Gastrocnemius medialis (tissue), 4 donors: Measurements from ENCODE around the gene EXPH5. TPM values are rescaled to one million over a fixed set of nuclear protein-coding genes. Genes with fewer than 3 reads are reported as not detected.
A peak's percentile ranks its signal among the peaks of the same experiment; 100 is the strongest.

Experiments
- ATAC-seq, 2 donors: fragments of 150-250 bp; one replicate each; pipeline ENCODE4 v1.9.1; 2016
- DNase-seq, 2 donors: peaks; one replicate each; pipeline ENCODE4 v3.0.0-alpha.2; 2019
- H3K27ac ChIP-seq, 4 donors: fragments of 200-600 bp; sonication (generic); 1 replicate in 1 of 4; 2 replicates in 3 of 4; pipeline ENCODE4 v1.5.1; 2016 to 2018; ENCODE audit warnings: mild to moderate bottlenecking in 2 of 4, moderate library complexity in 1 of 4
- H3K27me3 ChIP-seq, 3 donors: fragments of 200-600 bp; sonication (generic) in 2 of 3; 1 replicate in 1 of 3; 2 replicates in 2 of 3; pipeline versions ENCODE4 v1.5.1 to v1.6.0; 2016 to 2019; ENCODE audit warnings: mild to moderate bottlenecking in 1 of 3, moderate library complexity in 1 of 3
- H3K36me3 ChIP-seq, 2 donors: fragments of 200-600 bp; sonication (generic) in 1 of 2; one replicate each; pipeline ENCODE4 v1.5.1; 2017 to 2018
- H3K4me1 ChIP-seq, 2 donors: fragments of 200-600 bp; sonication (generic) in 1 of 2; one replicate each; pipeline ENCODE4 v1.5.1; 2016 to 2017; ENCODE audit warnings: mild to moderate bottlenecking in 2 of 2
- H3K4me3 ChIP-seq, 4 donors: fragments of 200-600 bp; sonication (generic) in 3 of 4; 1 replicate in 1 of 4; 2 replicates in 3 of 4; pipeline ENCODE4 v1.5.1; 2016 to 2019; ENCODE audit warnings: mild to moderate bottlenecking in 2 of 4
- H3K9me3 ChIP-seq, 3 donors: fragments of 200-600 bp; sonication (generic) in 2 of 3; 1 replicate in 1 of 3; 2 replicates in 2 of 3; pipeline ENCODE4 v1.5.1; 2016 to 2019
- POLR2A ChIP-seq, 2 donors: fragments of 450-650 bp; IDR thresholded peaks; one replicate each; pipeline ENCODE4 v1.6.1; 2017; ENCODE audit warnings: antibody characterized with exemption in 2 of 2, mild to moderate bottlenecking in 2 of 2, moderate library complexity in 2 of 2
- in situ Hi-C, 4 donors: fragments of 200-750 bp; cut with MboI; loops; one replicate each; pipeline versions ENCODE4 v1.15.0 to v1.8.0; 2017; ENCODE audit warnings: low sequenced_read_pairs in 4 of 4
- intact Hi-C: fragments of 100-400 bp; cut with DNase I; formaldehyde crosslinking; loops from one replicate; pipeline ENCODE4 v1.15.1; 2023; ENCODE audit warnings: low total_unique reads
- total RNA-seq, 4 donors: library from RNA; depleted of rRNA; stranded (reverse); fragments of >200 nt; gene quantifications; one replicate each; pipeline versions ENCODE4 v1.1.0 to v1.2.3, GENCODE V29; 2016
- TF ChIP-seq, protein P1 (sequence below), 5 experiments: fragments of 450-650 bp in 3 of 5; fragments of 200-600 bp in 2 of 5; sonication (generic) in 2 of 5; IDR thresholded peaks in 4 of 5; conservative IDR thresholded peaks in 1 of 5; 1 replicate in 4 of 5; 2 replicates in 1 of 5; pipeline ENCODE4 v1.5.1; 2016 to 2019; ENCODE audit warnings: antibody characterized with exemption in 5 of 5, mild to moderate bottlenecking in 3 of 5, moderate library complexity in 3 of 5

The EXPH5 gene
- total RNA-seq, 4 donors from 2014 or later: 0.07 to 0.22 (median 0.20) TPM; not detected in 1

DNA sequence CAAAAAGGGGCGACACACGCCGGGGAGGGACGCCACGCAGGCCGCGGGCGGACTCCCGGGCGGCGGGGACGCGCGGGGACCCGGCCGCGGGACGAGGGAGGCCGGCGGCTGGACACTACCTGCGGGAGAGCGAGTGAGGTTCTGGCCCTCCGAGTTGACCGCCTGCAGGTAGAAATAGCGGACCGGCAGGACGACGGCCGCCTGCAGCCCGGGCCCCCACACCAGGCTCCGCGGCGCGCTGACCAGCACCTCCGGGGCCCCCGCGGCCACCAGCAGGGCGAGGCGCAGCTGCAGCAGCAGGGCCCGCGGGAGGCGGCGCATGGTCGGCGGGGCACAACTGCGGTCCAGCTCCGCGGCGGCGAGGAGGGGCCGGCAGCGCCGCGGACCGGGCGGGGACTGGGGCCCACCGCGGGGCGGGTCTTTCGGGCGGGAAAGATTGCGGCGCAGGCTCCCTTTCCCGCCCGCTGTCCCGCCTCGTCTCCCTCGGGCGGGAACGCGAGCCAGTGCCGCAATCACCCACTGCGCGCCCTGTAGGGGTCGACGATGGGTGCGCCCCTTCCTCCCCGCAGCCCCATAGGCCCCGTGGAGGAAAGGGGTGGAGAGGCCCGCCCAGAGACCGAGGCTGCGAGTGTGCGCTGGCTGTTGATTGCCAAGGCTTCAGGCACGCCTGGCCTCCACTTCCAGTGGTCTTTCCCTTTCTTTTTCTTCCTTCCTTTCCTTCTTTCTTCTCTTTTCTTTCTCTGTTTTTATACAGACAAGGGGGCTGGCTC is 95.3 kb downstream of the EXPH5 start, which contains the start of gene POGLUT3:
Gene POGLUT3, minus strand, starts transcription at position 339 of the 770 bp plus-strand sequence. Its CDS starts 18 bp downstream, at position 321.
- TF ChIP-seq, protein P1, sequence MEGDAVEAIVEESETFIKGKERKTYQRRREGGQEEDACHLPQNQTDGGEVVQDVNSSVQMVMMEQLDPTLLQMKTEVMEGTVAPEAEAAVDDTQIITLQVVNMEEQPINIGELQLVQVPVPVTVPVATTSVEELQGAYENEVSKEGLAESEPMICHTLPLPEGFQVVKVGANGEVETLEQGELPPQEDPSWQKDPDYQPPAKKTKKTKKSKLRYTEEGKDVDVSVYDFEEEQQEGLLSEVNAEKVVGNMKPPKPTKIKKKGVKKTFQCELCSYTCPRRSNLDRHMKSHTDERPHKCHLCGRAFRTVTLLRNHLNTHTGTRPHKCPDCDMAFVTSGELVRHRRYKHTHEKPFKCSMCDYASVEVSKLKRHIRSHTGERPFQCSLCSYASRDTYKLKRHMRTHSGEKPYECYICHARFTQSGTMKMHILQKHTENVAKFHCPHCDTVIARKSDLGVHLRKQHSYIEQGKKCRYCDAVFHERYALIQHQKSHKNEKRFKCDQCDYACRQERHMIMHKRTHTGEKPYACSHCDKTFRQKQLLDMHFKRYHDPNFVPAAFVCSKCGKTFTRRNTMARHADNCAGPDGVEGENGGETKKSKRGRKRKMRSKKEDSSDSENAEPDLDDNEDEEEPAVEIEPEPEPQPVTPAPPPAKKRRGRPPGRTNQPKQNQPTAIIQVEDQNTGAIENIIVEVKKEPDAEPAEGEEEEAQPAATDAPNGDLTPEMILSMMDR (IDR thresholded peaks at IDR 0.05 in 4 of 5, conservative IDR thresholded peaks at IDR 0.05 in 1 of 5): no peak
- no peak for TF ChIP-seq POLR2A (IDR thresholded peaks at IDR 0.05)
- H3K9me3 ChIP-seq: no peaks in the 10 kb centered on the region
- peak within 1 kb of the TSS; percentile 82 to 89 (median 86) for H3K27ac ChIP-seq
- no peaks in the 10 kb centered on the region for H3K36me3 ChIP-seq
- in situ Hi-C loops: no loop called here
- ATAC-seq: peak; percentile 40 to 48
- H3K27me3 ChIP-seq: no peaks in the 10 kb centered on the region
- H3K4me1 ChIP-seq: peaks cover 7% of the 10 kb centered on the region in 2 donors
- intact Hi-C loops: loop anchor here (5.0 to 10.0 kb wide), 2 partner anchors 149 to 373 kb away; partner anchors contain the start of gene ACAT1
- peak within 1 kb of the TSS; percentile 55 to 79 (median 62) for H3K4me3 ChIP-seq
- DNase-seq: peak; percentile 4 to 18

- intact Hi-C loops (loop anchor here (1.0 to 10.0 kb wide), 5 partner anchors 30 to 373 kb away; partner anchors contain the start of genes ACAT1, C11orf65, DDX10 and EXPH5), in situ Hi-C loops (no loop called here)
- peak; percentile 88 to 93 for DNase-seq
- no peaks in the 10 kb centered on the region for H3K36me3 ChIP-seq
- peaks cover 7% of the 10 kb centered on the region in 2 donors for H3K4me1 ChIP-seq
- peak overlapping the region; percentile 82 to 89 (median 86) for H3K27ac ChIP-seq
- H3K4me3 ChIP-seq: peak overlapping the region; percentile 55 to 79 (median 62)
- H3K27me3 ChIP-seq: no peaks in the 10 kb centered on the region
- ATAC-seq: peak; percentile 99 to 100
- TF ChIP-seq, protein P1 (IDR thresholded peaks at IDR 0.05 in 4 of 5, conservative IDR thresholded peaks at IDR 0.05 in 1 of 5): no peak
- peak; percentile 50 to 75 for TF ChIP-seq POLR2A (IDR thresholded peaks at IDR 0.05)
- H3K9me3 ChIP-seq: no peaks in the 10 kb centered on the region
Observed at GRCh38 chr11:108497317-108498045, 96.1 kb downstream of the EXPH5 start.

DNA sequence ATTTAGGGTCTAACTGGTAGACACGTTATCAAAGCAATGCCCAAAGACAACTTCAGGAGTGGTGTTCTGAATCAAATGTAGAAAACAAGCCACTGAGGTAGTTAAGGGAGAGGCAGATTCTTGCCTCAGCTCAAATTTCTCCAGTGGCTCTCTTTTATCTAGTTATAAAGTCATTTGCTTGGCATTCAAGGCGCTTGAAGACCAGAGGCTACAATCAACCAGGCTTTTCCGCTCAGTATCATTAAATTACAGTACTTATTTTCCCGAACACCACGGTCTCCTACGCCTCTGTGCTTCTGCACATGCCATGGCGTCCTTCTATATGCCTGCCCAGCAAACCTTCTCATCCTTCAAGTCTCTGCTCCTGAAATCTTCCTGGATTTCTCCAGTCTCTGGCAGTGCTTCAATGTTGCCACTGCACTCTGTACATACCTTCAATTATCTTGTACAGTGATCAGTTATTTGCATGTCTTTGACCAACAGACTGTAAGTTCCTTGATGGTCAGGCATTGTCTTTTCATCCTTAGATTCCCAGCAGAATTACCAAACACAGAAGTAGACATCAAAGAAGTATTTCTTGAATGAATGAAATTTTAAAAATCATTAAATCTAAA is 96.8 kb downstream of the EXPH5 start:
- TF ChIP-seq POLR2A (IDR thresholded peaks at IDR 0.05): no peak
- TF ChIP-seq, protein P1 (IDR thresholded peaks at IDR 0.05 in 4 of 5, conservative IDR thresholded peaks at IDR 0.05 in 1 of 5): no peak
- Histone ChIP-seq H3K27me3 (no peaks in the 10 kb centered on the region), H3K4me3 (peak overlapping the region in 2 of 4 donors; percentile 57 to 67), H3K36me3 (no peaks in the 10 kb centered on the region), H3K4me1 (peaks cover 7% of the 10 kb centered on the region in 2 donors), H3K9me3 (no peaks in the 10 kb centered on the region), H3K27ac (peak overlapping the region; percentile 82 to 89 (median 86))
- in situ Hi-C loops (no loop called here), intact Hi-C loops (loop anchor here (1.0 to 10.0 kb wide), 5 partner anchors 29 to 372 kb away; partner anchors contain the start of genes ACAT1, C11orf65, DDX10 and EXPH5)
- no peak for ATAC-seq
- no peak for DNase-seq

GRCh38 chr11:108495326-108495725 is 98.2 kb downstream of the EXPH5 start:
- TF ChIP-seq, protein P1 (IDR thresholded peaks at IDR 0.05 in 4 of 5, conservative IDR thresholded peaks at IDR 0.05 in 1 of 5): no peak
- TF ChIP-seq POLR2A (IDR thresholded peaks at IDR 0.05): no peak
- ATAC-seq (no peak), DNase-seq (no peak)
- intact Hi-C loops (loop anchor here (5.0 to 10.0 kb wide), 2 partner anchors 152 to 371 kb away; partner anchors contain the start of gene ACAT1), in situ Hi-C loops (no loop called here)
- peaks cover 7% of the 10 kb centered on the region in 2 donors for H3K4me1 ChIP-seq
- H3K4me3 ChIP-seq: no peak overlapping the region
- no peaks in the 10 kb centered on the region for H3K27me3 ChIP-seq
- no peaks in the 10 kb centered on the region for H3K36me3 ChIP-seq
- H3K9me3 ChIP-seq: no peaks in the 10 kb centered on the region
- H3K27ac ChIP-seq: no peak overlapping the region
